ENCODE data around the gene TNRC18. TPM values are rescaled to one million over a fixed set of nuclear protein-coding genes. Genes with fewer than 3 reads are reported as not detected.
"Not testable (repeated sequence)": the region's sequence is repeated elsewhere in the genome, so short reads cannot be mapped to it uniquely, and the experiment has no call there.

The TNRC18 gene
- total RNA-seq, 1 donor from 2014 or later: 57.2 TPM

- POLR2A ChIA-PET: interaction anchor here (0.6 kb wide), 1 partner anchor 218 kb away, joined by 7 read pairs; no protein-coding TSS in a partner anchor
- H3K27ac Mint-ChIP-seq: no peak overlapping the region
- TF ChIP-seq, protein P1, sequence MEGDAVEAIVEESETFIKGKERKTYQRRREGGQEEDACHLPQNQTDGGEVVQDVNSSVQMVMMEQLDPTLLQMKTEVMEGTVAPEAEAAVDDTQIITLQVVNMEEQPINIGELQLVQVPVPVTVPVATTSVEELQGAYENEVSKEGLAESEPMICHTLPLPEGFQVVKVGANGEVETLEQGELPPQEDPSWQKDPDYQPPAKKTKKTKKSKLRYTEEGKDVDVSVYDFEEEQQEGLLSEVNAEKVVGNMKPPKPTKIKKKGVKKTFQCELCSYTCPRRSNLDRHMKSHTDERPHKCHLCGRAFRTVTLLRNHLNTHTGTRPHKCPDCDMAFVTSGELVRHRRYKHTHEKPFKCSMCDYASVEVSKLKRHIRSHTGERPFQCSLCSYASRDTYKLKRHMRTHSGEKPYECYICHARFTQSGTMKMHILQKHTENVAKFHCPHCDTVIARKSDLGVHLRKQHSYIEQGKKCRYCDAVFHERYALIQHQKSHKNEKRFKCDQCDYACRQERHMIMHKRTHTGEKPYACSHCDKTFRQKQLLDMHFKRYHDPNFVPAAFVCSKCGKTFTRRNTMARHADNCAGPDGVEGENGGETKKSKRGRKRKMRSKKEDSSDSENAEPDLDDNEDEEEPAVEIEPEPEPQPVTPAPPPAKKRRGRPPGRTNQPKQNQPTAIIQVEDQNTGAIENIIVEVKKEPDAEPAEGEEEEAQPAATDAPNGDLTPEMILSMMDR (IDR thresholded peaks at IDR 0.05): no peak
- peaks cover 63% of the 10 kb centered on the region for H3K36me3 Mint-ChIP-seq (ENCODE audit: low read depth)
- intact Hi-C loops (cut with micrococcal nuclease): no loop called here
- peaks cover 12% of the 10 kb centered on the region for H3K9me3 Mint-ChIP-seq
- H3K4me1 Mint-ChIP-seq: no peaks in the 10 kb centered on the region
- CTCF ChIA-PET: no interaction called here
- ATAC-seq (ENCODE audit: low read depth) (no peak), DNase-seq (no peak)
- H3K4me3 Mint-ChIP-seq: no peak overlapping the region
- H3K27me3 Mint-ChIP-seq: no peaks in the 10 kb centered on the region
Measured at GRCh38 chr7:5314864-5315263, 108.8 kb downstream of the TNRC18 start.

- intact Hi-C loops (cut with micrococcal nuclease); CTCF ChIA-PET; ATAC-seq (ENCODE audit: low read depth); H3K9me3 Mint-ChIP-seq; H3K27ac Mint-ChIP-seq; H3K4me3 Mint-ChIP-seq; H3K4me1 Mint-ChIP-seq; POLR2A ChIA-PET; DNase-seq; H3K27me3 Mint-ChIP-seq: not testable (repeated sequence)
- H3K36me3 Mint-ChIP-seq (ENCODE audit: low read depth): peaks cover 53% of the 10 kb centered on the region
Measured at GRCh38 chr7:5313076-5313885, 110.4 kb downstream of the TNRC18 start.

GRCh38 chr7:5312276-5313070 is 111.2 kb downstream of the TNRC18 start:
- H3K9me3 Mint-ChIP-seq; H3K27me3 Mint-ChIP-seq; ATAC-seq (ENCODE audit: low read depth); intact Hi-C loops (cut with micrococcal nuclease); H3K4me3 Mint-ChIP-seq; CTCF ChIA-PET; H3K27ac Mint-ChIP-seq; DNase-seq; H3K4me1 Mint-ChIP-seq; POLR2A ChIA-PET: not testable (repeated sequence)
- H3K36me3 Mint-ChIP-seq (ENCODE audit: low read depth): peaks cover 54% of the 10 kb centered on the region

DNA sequence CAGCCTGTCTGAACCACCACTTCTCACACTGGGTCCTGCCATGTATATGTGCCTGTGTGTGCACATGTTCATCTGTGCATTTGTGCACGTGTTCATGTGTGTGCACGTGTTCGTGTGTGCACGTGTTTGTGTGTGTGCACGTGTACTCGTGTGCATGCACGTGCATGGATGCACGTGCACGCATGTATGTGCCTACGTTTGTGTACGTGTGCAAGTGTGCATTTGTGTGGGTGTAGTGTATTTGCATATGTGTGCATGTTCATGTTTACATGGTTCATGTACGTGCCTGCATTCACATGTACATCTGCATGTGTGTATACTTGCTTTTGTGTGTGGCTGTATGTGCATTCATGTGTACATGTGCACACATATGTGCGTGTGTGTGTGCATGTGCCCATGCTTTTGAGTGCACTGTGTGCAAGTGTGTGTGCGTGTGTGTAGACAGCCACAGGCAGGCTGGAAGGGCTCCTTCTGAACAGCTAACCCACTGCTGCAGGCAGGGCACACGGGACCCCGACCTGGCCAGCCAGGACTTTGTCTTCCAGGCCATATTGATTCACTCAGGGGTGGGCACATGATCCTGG is 112.7 kb downstream of the TNRC18 start:
- ChIA-PET POLR2A (interaction anchor here (0.7 kb wide), 1 partner anchor 79 kb away, joined by 3 read pairs; no protein-coding TSS in a partner anchor), CTCF (no interaction called here)
- peaks cover 49% of the 10 kb centered on the region for H3K36me3 Mint-ChIP-seq (ENCODE audit: low read depth)
- no peak overlapping the region for H3K27ac Mint-ChIP-seq
- H3K4me1 Mint-ChIP-seq: no peaks in the 10 kb centered on the region
- TF ChIP-seq, protein P1 (IDR thresholded peaks at IDR 0.05): no peak
- no peaks in the 10 kb centered on the region for H3K27me3 Mint-ChIP-seq
- ATAC-seq (ENCODE audit: low read depth) (no peak), DNase-seq (no peak)
- no peaks in the 10 kb centered on the region for H3K9me3 Mint-ChIP-seq
- intact Hi-C loops (cut with micrococcal nuclease): no loop called here
- no peak overlapping the region for H3K4me3 Mint-ChIP-seq

DNA sequence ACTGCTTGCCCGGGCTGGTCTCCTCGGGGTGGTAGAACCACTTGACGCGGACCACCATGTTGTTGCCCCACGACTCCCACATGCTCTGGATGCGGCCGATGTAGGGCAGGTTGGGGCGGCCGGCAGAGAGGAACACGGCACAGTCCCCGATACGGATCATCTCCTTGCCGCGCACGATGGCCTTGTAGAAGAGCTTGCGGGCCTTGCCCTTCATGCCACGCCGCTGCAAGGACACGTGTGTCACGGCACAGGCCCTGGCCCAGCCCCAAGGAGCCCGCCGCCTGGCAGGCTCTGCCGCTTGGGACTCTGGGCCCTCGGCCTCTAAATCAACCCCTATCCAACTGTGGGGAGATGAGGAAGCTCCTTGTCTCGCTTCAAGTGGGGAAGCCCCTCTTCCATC is 114.5 kb downstream of the TNRC18 start:
- H3K9me3 Mint-ChIP-seq: no peaks in the 10 kb centered on the region
- no peak for ATAC-seq (ENCODE audit: low read depth)
- POLR2A ChIA-PET: no interaction called here
- no peaks in the 10 kb centered on the region for H3K27me3 Mint-ChIP-seq
- CTCF ChIA-PET: no interaction called here
- H3K4me1 Mint-ChIP-seq: no peaks in the 10 kb centered on the region
- no peak overlapping the region for H3K4me3 Mint-ChIP-seq
- H3K36me3 Mint-ChIP-seq (ENCODE audit: low read depth): peaks cover 39% of the 10 kb centered on the region
- DNase-seq: no peak
- TF ChIP-seq, protein P1 (IDR thresholded peaks at IDR 0.05): no peak
- intact Hi-C loops (cut with micrococcal nuclease): no loop called here
- no peak overlapping the region for H3K27ac Mint-ChIP-seq

GRCh38 chr7:5307221-5308142 is 116.2 kb downstream of the TNRC18 start:
- DNase-seq; H3K27me3 Mint-ChIP-seq; CTCF ChIA-PET; intact Hi-C loops (cut with micrococcal nuclease); H3K27ac Mint-ChIP-seq; POLR2A ChIA-PET; H3K4me3 Mint-ChIP-seq; H3K4me1 Mint-ChIP-seq; H3K9me3 Mint-ChIP-seq; ATAC-seq (ENCODE audit: low read depth): not testable (repeated sequence)
- peaks cover 36% of the 10 kb centered on the region for H3K36me3 Mint-ChIP-seq (ENCODE audit: low read depth)

- ATAC-seq (ENCODE audit: low read depth); H3K27me3 Mint-ChIP-seq; CTCF ChIA-PET; H3K4me3 Mint-ChIP-seq; H3K4me1 Mint-ChIP-seq; DNase-seq; POLR2A ChIA-PET; H3K9me3 Mint-ChIP-seq; intact Hi-C loops (cut with micrococcal nuclease); H3K27ac Mint-ChIP-seq: not testable (repeated sequence)
- peaks cover 14% of the 10 kb centered on the region for H3K36me3 Mint-ChIP-seq (ENCODE audit: low read depth)
Measured at GRCh38 chr7:5305050-5305449, 118.6 kb downstream of the TNRC18 start.

All from activated B cell treated with CpG ODN at 0.5 μM for 24 hours (primary cell).